Activated naive CD8-positive, alpha-beta T cell treated with anti-CD3 and anti-CD28 coated beads, Interleukin-2, amount 50 U/mL, for 24 hours (primary cell): ENCODE measurements around the gene RNF14.

Experiments used
- ATAC-seq: fragments of 150-1000 bp; cut with Tn5 transposase; one replicate; pipeline ENCODE4 v1.10.0; 2021
- DNase-seq: peaks from one replicate; pipeline ENCODE4 v3.0.0; 2021
- H3K27ac Mint-ChIP-seq: one replicate; pipeline ENCODE4 v1.8.0; 2021; ENCODE audit warnings: mild to moderate bottlenecking, mixed read lengths
- H3K27me3 Mint-ChIP-seq: one replicate; pipeline ENCODE4 v1.8.0; 2021; ENCODE audit warnings: mixed read lengths
- H3K36me3 Mint-ChIP-seq: one replicate; pipeline ENCODE4 v1.8.0; 2021; ENCODE audit warnings: low read depth, mixed read lengths
- H3K4me1 Mint-ChIP-seq: one replicate; pipeline ENCODE4 v1.8.0; 2021; ENCODE audit warnings: mixed read lengths
- H3K4me3 Mint-ChIP-seq: one replicate; pipeline ENCODE4 v1.8.0; 2021; ENCODE audit warnings: mild to moderate bottlenecking, moderate library complexity, mixed read lengths
- H3K9me3 Mint-ChIP-seq: one replicate; pipeline ENCODE4 v1.8.0; 2021; ENCODE audit warnings: mixed read lengths

RNF14 gene

DNA sequence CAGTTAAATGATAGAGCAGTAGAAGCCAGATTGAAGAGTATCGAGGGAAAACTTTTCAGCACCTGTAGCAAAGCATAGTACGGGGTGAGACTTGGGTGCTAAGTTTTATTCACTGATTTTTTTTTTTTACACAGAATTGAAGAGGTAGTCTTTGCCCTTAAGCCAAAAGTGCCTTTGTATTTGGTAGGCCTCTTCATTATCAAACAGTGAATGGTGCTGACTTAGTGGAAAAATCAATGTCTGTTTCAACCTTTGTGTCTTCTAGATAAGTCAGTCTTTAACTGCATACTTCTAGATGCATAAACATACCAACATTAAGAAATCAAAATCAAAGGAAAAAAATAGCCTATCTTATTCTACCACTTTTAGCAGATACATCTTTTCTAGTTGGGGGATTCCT, 13.7 kb downstream of the RNF14 start:
- Mint-ChIP-seq H3K27ac (no peak overlapping the region), H3K4me1 (no peaks in the 10 kb centered on the region), H3K36me3 (peaks cover 52% of the 10 kb centered on the region), H3K27me3 (no peaks in the 10 kb centered on the region), H3K9me3 (no peaks in the 10 kb centered on the region), H3K4me3 (no peak overlapping the region)
- DNase-seq = no peak
- no peak for ATAC-seq

DNA sequence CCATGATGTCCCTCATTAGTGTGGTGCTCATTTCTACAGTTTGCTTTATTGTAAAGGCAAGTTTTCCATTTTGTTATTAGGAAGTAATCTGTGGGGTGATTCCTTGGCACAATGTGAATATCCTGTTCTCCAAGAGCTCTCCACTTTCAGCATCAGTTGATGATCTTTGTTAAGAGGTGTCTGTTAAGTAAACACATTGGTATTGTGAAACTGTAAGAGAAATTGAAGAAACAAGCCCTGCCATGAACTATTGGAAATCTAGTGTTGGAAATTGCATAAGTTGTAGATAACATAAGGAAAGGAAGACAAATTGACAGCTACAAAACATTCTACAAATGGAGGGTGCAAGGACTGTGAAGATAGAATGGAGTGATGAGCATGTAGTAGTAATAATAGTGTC, 17.2 kb downstream of the RNF14 start:
- Mint-ChIP-seq H3K4me3 (no peak overlapping the region), H3K36me3 (peaks cover 39% of the 10 kb centered on the region), H3K27ac (no peak overlapping the region), H3K9me3 (no peaks in the 10 kb centered on the region), H3K4me1 (no peaks in the 10 kb centered on the region), H3K27me3 (no peaks in the 10 kb centered on the region)
- ATAC-seq (no peak), DNase-seq (no peak)

DNA sequence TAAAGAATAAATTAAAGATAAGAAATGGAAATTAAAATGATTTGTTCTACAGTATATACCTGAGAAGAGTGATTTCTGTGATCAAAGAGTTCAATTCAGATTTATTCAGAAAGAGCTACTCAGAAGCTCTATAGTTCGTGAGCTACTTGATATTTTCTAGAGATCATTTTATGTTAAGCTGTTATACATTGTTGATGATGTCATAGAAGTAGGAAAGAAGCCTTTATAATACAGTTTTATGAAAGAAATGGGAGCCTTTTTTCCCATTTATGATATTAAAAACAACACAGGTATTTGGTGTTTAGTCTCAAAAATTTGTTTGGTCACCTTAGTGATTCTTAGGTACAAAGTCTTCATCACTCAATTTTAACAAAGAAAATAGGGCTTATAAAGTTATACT, 20.8 kb downstream of the RNF14 start:
- Mint-ChIP-seq H3K9me3 (no peaks in the 10 kb centered on the region), H3K4me3 (no peak overlapping the region), H3K36me3 (peaks cover 45% of the 10 kb centered on the region), H3K27me3 (no peaks in the 10 kb centered on the region), H3K4me1 (peaks cover 7% of the 10 kb centered on the region), H3K27ac (no peak overlapping the region)
- DNase-seq = no peak
- no peak for ATAC-seq

DNA sequence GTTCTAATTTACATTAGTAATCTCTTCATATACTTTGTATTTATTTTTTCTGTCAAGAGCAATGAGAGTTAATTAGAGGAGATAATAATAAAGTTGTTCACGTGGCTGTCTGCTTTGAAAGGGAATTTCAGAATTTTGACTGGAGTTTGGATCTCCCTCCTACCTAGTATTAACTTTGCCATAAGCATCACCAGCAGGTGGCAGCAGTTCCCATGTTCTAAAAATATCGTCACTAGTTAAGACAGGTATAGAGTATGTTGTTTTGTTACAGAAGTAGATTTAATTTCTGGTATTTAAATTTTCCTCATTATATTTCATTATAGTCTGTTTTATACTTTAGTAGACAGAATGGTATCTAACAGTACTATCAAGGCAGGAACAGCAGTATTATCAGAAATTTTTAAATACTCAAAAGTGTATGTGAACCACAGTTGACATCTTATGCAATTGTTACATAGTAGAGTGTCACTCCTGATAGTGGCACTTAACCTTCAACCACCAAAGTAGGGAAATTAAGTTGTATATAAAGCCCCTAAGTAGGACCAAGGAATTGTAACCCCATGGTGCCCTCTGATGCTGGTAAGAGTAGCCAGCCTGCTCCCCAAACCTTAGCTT, 23.6 kb downstream of the RNF14 start:
- no peak overlapping the region for H3K4me3 Mint-ChIP-seq
- ATAC-seq (peak; percentile 85), DNase-seq (peak; percentile 84)
- peaks cover 39% of the 10 kb centered on the region for H3K36me3 Mint-ChIP-seq
- H3K4me1 Mint-ChIP-seq = peaks cover 9% of the 10 kb centered on the region
- H3K9me3 Mint-ChIP-seq = no peaks in the 10 kb centered on the region
- no peaks in the 10 kb centered on the region for H3K27me3 Mint-ChIP-seq
- H3K27ac Mint-ChIP-seq = no peak overlapping the region

DNA sequence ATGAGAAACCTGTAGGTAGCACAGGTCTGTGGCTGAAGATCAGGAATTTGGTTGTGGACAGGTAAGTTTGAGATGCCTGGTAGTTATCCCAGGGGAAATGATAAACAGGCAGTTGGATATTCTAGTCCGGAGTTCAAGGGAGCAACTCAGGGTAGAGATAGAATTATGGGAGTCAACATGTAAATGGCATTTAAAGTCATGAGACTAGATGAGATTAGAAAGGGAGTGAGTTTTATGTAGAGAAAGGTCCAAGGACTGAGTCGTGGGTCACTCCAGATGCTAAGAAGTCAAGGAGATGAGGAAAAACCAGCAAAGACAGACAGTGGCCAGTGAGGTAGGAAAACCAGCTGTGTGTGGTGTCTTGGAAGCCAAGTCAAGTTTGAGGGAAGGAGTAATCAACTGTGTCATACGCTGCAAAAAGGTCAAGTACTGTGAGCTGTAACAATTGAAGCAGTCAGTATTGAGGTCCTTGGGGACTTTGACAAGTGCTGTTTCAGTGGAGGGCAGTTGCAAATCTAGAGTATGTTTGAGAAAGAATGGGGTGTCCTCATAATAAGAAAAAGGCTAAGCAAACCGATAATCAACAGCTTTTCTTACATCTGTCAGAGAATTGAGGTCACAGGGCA, 25.7 kb downstream of the RNF14 start:
- Mint-ChIP-seq H3K36me3 (peaks cover 36% of the 10 kb centered on the region), H3K9me3 (no peaks in the 10 kb centered on the region), H3K27me3 (no peaks in the 10 kb centered on the region), H3K4me3 (no peak overlapping the region), H3K4me1 (peaks cover 9% of the 10 kb centered on the region), H3K27ac (peak overlapping the region; percentile 37)
- DNase-seq = no peak
- ATAC-seq = no peak

DNA sequence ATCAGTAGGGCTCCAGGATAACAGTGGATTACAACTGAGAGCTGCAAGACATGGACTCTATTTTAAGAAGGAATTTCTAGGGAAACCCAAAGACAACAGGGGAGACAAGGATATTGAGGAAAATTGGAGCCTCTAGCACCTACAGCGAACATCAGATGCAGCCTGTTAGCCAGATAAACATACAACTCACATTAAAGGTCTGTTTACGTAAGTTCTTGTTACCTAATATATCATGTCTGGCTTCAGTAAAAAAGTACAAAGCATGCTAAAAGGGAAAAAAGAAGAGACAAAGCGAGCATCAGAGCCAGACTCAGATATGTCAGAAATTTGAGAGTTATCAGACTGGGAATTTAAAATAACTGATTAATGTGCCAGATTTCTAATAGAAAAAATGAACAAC, 26.8 kb downstream of the RNF14 start:
- Mint-ChIP-seq H3K36me3 (peaks cover 43% of the 10 kb centered on the region), H3K9me3 (no peaks in the 10 kb centered on the region), H3K4me1 (peaks cover 13% of the 10 kb centered on the region), H3K4me3 (no peak overlapping the region), H3K27ac (no peak overlapping the region), H3K27me3 (no peaks in the 10 kb centered on the region)
- ATAC-seq (no peak), DNase-seq (no peak)

DNA sequence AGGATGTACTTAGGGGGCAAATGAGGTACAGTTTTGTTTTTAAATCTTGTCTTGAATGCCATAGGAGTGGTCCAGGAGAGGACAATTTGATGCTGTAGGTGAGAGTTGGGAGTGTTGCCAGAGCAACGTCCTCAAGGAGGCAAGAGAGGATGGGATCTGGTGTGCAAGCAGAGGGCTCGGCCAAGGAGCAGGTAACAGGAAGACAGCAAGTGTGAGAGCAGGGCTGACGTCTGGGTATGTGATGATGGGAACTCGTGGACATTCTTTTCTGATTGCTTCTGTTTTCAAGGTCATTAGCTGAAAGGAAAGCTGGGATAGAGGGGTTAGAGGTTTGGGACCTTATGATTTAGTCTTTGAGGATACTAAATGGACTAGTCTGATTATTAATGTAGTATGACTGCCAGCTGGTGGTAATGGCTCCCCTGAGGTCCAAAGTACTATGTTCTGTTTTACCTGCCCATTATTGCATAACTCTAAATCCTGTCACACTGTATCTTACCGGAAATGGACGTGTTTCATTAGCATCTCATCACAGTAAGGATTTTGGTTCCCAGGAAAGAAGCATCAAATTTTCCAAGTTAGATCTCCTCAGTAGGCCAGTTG, 28.6 kb downstream of the RNF14 start:
- Mint-ChIP-seq H3K9me3 (no peaks in the 10 kb centered on the region), H3K27ac (no peak overlapping the region), H3K4me1 (peaks cover 24% of the 10 kb centered on the region), H3K36me3 (peaks cover 51% of the 10 kb centered on the region), H3K27me3 (no peaks in the 10 kb centered on the region), H3K4me3 (no peak overlapping the region)
- ATAC-seq = no peak
- DNase-seq = no peak

DNA sequence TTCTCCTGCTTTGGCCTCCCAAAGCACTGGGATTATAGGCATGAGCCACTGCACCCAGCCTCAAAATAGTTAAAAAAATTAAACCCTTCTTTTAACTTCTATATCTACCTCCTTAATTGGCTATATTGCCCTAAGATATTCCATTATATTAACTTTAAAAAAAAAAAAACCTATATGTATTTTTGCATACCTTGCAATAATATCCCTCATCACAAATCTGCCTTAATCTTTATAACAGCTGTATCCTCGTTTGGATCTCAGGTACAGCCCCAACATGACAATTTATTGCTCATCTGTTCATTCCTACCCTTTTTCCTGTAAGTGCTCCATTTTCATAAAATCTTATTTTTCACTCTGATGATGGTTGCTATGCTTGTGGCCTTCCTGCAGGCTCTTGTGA, 31.3 kb downstream of the RNF14 start:
- ATAC-seq (no peak), DNase-seq (no peak)
- Mint-ChIP-seq H3K9me3 (no peaks in the 10 kb centered on the region), H3K27me3 (no peaks in the 10 kb centered on the region), H3K36me3 (peaks cover 53% of the 10 kb centered on the region), H3K4me3 (no peak overlapping the region), H3K27ac (no peak overlapping the region), H3K4me1 (peaks cover 28% of the 10 kb centered on the region)

DNA sequence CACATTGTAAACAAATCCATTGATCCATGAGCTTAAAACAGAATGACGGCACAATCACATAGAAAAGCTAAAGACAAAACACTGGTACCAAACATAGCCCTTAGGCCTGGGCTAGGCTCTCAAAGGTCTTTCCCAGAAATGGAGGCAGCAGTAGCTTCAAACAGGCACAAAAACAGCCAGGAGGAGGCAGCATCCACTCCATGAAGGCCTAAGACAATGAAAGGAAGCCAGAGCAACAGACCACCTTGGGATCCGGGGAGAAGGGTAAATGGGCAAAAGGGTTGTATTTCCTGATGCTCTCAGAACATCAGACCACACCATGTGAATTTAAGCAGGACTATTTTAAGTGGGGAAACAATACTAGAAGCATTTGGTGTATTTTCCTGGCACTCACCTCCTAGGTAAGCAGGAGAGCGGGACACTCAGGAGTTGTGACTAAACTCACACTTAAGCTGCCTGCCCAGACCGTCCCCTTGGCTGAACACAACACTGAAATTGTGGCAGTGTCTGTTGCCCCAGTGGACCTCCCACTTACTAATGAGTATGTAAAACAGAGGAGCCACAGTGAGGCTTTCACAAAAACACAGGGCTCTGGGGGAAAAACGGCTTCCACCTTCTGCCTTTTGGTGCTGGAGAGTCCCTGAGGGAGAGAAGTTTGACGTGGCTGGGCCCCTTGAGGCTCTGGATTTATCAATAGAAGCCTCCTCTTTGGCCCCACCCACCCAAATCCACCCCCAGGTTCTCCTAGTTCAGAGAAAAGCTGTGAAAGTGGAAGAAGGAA, 32.0 kb downstream of the RNF14 start:
- H3K4me3 Mint-ChIP-seq = no peak overlapping the region
- peak; percentile 53 for ATAC-seq
- peaks cover 57% of the 10 kb centered on the region for H3K36me3 Mint-ChIP-seq
- no peaks in the 10 kb centered on the region for H3K27me3 Mint-ChIP-seq
- peak overlapping the region; percentile 45 for H3K27ac Mint-ChIP-seq
- H3K4me1 Mint-ChIP-seq = peaks cover 35% of the 10 kb centered on the region
- H3K9me3 Mint-ChIP-seq = no peaks in the 10 kb centered on the region
- DNase-seq = no peak

DNA sequence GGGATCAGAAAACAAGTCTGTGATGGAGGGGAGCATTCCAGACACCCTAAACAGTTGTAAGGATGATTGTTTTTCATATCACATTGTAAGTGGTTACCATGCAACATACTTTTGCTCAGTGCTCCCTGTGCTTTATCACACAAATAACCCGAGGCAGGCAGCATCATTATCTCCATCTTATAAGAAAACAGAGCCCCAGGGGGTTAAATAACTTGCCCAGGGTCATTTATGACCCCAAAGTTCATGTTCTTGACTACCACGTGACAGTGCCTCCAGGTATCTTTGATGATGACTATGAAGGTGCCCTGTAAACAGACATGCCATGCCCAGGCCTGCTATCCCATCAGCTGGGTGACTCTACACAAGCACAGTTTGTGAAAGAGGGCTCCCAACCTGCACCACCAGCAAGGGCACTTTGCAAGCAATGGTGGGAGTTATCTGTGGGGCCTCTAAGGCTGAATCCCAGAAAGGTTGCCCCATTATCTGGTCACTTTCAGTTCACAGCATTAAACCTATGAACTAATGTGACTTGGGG, 34.4 kb downstream of the RNF14 start:
- no peak for ATAC-seq
- H3K36me3 Mint-ChIP-seq = peaks cover 74% of the 10 kb centered on the region
- peaks cover 59% of the 10 kb centered on the region for H3K4me1 Mint-ChIP-seq
- no peaks in the 10 kb centered on the region for H3K27me3 Mint-ChIP-seq
- no peak overlapping the region for H3K27ac Mint-ChIP-seq
- DNase-seq = no peak
- H3K4me3 Mint-ChIP-seq = no peak overlapping the region
- H3K9me3 Mint-ChIP-seq = no peaks in the 10 kb centered on the region

DNA sequence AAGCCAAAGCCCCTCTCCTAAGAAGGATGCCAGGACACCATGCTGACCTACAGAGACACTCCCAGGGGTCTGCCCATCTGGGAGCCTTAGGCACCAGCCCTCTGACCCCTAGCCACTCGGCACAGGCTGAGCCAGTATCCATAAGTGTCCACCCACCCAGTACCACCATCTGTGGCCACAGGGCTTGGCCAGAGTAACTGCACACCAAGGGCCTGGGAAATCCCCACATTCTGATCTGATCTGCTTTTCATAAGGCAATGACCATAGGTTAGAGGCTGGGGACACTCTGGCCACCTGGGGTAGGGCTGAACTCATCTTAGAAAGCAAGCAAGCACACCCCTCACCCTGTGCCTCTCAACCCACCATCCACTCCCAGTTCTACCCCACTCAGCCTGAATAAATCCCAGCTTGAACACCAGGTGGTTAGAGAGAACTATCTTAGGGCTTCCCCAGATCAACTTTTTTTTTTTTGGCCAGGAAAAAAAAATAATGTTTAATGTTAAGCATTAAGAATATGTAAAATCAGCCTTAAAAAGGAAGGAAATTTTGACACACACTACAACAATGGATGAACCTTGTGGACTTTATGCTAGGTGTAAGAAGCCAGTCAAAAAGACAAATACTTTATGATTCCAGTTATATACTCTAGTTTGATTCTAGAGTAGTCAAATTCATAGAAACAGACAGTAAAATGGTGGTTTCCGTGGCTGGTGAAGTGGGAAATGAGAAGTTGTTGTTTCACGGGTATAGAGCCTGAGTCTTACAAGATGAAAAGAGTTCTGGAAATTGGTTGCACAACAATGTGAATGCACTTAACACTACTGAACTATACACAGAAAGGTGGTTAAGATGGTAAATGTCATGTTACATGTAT, 37.7 kb downstream of the RNF14 start:
- no peak for DNase-seq

DNA sequence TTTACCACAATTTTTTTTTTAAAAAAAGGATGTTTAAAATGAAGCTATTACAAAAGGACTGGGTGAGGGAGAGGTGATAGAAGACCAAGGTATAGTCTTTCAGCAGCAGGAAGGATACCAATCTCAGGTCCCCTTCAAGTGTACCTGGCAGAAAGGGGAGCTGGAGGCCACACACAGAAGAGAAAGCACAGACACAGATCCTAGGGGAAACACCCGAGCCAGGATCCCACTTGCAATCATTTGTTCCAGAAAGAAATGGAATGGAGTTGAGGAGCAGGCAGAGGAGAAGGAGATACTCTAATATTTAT, 38.3 kb downstream of the RNF14 start:
- Mint-ChIP-seq H3K36me3 (peaks cover 67% of the 10 kb centered on the region), H3K4me3 (peak overlapping the region; percentile 56), H3K4me1 (peaks cover 69% of the 10 kb centered on the region), H3K27me3 (no peaks in the 10 kb centered on the region), H3K9me3 (no peaks in the 10 kb centered on the region), H3K27ac (peak overlapping the region; percentile 84)
- no peak for DNase-seq
- ATAC-seq = no peak

More for the DNA sequence above, 37.7 kb downstream of the RNF14 start:
- H3K9me3 Mint-ChIP-seq = no peaks in the 10 kb centered on the region
- ATAC-seq = peak; percentile 91
- H3K36me3 Mint-ChIP-seq = peaks cover 72% of the 10 kb centered on the region
- H3K27ac Mint-ChIP-seq = peak overlapping the region; percentile 84
- H3K27me3 Mint-ChIP-seq = no peaks in the 10 kb centered on the region
- H3K4me3 Mint-ChIP-seq = peak overlapping the region; percentile 56
- peaks cover 69% of the 10 kb centered on the region for H3K4me1 Mint-ChIP-seq

DNA sequence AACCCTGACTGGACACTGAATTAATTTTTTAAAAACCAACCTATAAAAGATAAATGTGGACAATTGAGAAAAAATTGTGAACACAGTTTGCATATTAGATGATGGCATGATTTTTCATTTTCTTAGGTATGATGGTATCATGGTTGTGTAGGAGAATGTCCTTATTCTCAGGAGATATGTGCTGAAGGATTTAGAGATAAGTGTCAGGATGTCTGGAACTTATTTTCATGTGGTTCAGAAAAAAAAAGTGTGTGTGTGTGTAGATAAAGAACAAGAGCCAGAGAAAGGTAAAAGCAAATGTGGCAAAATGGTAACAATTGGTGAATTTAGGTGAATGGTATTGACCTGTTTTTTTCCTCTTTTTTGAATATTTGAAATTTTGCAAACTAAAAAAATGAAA, 39.9 kb downstream of the RNF14 start:
- Mint-ChIP-seq H3K36me3 (peaks cover 55% of the 10 kb centered on the region), H3K9me3 (no peaks in the 10 kb centered on the region), H3K27ac (peak overlapping the region; percentile 12), H3K4me3 (no peak overlapping the region), H3K27me3 (no peaks in the 10 kb centered on the region), H3K4me1 (peaks cover 78% of the 10 kb centered on the region)
- ATAC-seq (no peak), DNase-seq (no peak)

DNA sequence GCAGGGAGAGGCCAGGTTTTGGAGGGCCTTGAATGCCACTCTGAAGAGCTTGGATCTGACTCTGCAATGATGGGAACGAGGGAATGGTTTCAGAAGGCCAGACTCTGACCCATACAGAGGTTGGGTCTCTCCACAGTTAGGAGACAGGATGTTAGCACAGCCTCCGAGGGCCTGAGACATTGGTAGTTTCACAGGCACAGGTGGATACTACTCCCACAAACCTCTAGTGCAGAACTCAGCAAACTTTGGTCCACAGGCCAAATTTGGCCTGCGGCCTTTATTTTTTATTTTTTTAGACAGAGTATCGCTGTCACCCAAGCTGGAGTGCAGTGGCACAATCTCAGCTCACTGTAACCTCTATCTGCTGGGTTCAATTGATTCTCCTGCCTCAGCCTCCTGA, 41.0 kb downstream of the RNF14 start:
- no peak overlapping the region for H3K27ac Mint-ChIP-seq
- DNase-seq (no peak), ATAC-seq (no peak)
- no peaks in the 10 kb centered on the region for H3K9me3 Mint-ChIP-seq
- H3K4me3 Mint-ChIP-seq = no peak overlapping the region
- H3K27me3 Mint-ChIP-seq = no peaks in the 10 kb centered on the region
- peaks cover 46% of the 10 kb centered on the region for H3K36me3 Mint-ChIP-seq
- H3K4me1 Mint-ChIP-seq = peaks cover 81% of the 10 kb centered on the region
